Trophoblast cell (in vitro differentiated cells and primary cell): Measurements from ENCODE around the gene ACTG1.

ENCODE experiments used
- DNase-seq, 2 donors: peaks; one replicate each; pipeline ENCODE4 v3.0.0-alpha.2; 2016
- H2AFZ ChIP-seq: 2 replicates; pipeline ENCODE4 v1.6.1; 2013; ENCODE audit warnings: low read length, moderate library complexity, mild to moderate bottlenecking; ENCODE audit not compliant: insufficient read depth, poor library complexity
- H2AK5ac ChIP-seq: 2 replicates; pipeline ENCODE4 v1.6.1; 2013; ENCODE audit warnings: mild to moderate bottlenecking, low read length
- H2BK120ac ChIP-seq: 2 replicates; pipeline ENCODE4 v1.6.1; 2013; ENCODE audit warnings: low read length, mild to moderate bottlenecking, moderate library complexity; ENCODE audit not compliant: insufficient read depth, poor library complexity
- H2BK12ac ChIP-seq: 2 replicates; pipeline ENCODE4 v1.6.1; 2013; ENCODE audit warnings: mild to moderate bottlenecking, low read length, moderate library complexity
- H2BK5ac ChIP-seq: 2 replicates; pipeline ENCODE4 v1.6.1; 2013; ENCODE audit warnings: low read length, low read depth, moderate library complexity, mild to moderate bottlenecking; ENCODE audit not compliant: poor library complexity
- H3K14ac ChIP-seq: 2 replicates; pipeline ENCODE4 v1.6.1; 2013; ENCODE audit warnings: mild to moderate bottlenecking, low read length
- H3K18ac ChIP-seq: 2 replicates; pipeline ENCODE4 v1.6.1; 2013; ENCODE audit warnings: mild to moderate bottlenecking, low read length
- H3K23ac ChIP-seq: 2 replicates; pipeline ENCODE4 v1.6.1; 2013; ENCODE audit warnings: low read length
- H3K27ac ChIP-seq: 2 replicates; pipeline ENCODE4 v1.5.1; 2013; ENCODE audit warnings: low read depth, mild to moderate bottlenecking, inconsistent platforms, low read length, moderate library complexity
- H3K27me3 ChIP-seq: 2 replicates; pipeline ENCODE4 v1.6.1; 2013; ENCODE audit warnings: inconsistent platforms, mild to moderate bottlenecking, low read length, moderate library complexity; ENCODE audit not compliant: insufficient read depth
- H3K36me3 ChIP-seq, 2 experiments: 1 replicate in 1 of 2; 2 replicates in 1 of 2; pipeline ENCODE4 v1.6.1; 2013; ENCODE audit warnings: low read length in 2 of 2, mild to moderate bottlenecking in 2 of 2, moderate library complexity in 1 of 2; ENCODE audit not compliant: insufficient read depth in 2 of 2, control insufficient read depth in 1 of 2
- H3K4ac ChIP-seq: 2 replicates; pipeline ENCODE4 v1.6.1; 2013; ENCODE audit warnings: low read depth, mild to moderate bottlenecking, low read length, moderate library complexity
- H3K4me1 ChIP-seq, 2 experiments: 1 replicate in 1 of 2; 2 replicates in 1 of 2; pipeline ENCODE4 v1.6.1; 2013; ENCODE audit warnings: low read length in 2 of 2, mild to moderate bottlenecking in 2 of 2, moderate library complexity in 1 of 2; ENCODE audit not compliant: insufficient read depth in 2 of 2, control insufficient read depth in 1 of 2
- H3K4me2 ChIP-seq: 2 replicates; pipeline ENCODE4 v1.6.1; 2013; ENCODE audit warnings: inconsistent platforms, mild to moderate bottlenecking, low read length, moderate library complexity
- H3K4me3 ChIP-seq: 2 replicates; pipeline ENCODE4 v1.5.1; 2013; ENCODE audit warnings: mild to moderate bottlenecking, low read depth, low read length, inconsistent platforms
- H3K79me1 ChIP-seq: one replicate; pipeline ENCODE4 v1.6.1; 2013; ENCODE audit warnings: low read length
- H3K79me2 ChIP-seq: 2 replicates; pipeline ENCODE4 v1.6.1; 2013; ENCODE audit warnings: low read length, mild to moderate bottlenecking; ENCODE audit not compliant: control insufficient read depth, insufficient read depth, poor library complexity
- H3K9ac ChIP-seq: 2 replicates; pipeline ENCODE4 v1.6.1; 2013; ENCODE audit warnings: mild to moderate bottlenecking, low read length
- H3K9me3 ChIP-seq: 2 replicates; pipeline ENCODE4 v1.6.1; 2013; ENCODE audit warnings: low read depth, mild to moderate bottlenecking, control low read depth, inconsistent platforms, low read length; ENCODE audit not compliant: insufficient read depth
- H4K12ac ChIP-seq: 2 replicates; pipeline ENCODE4 v1.6.1; 2013; ENCODE audit warnings: low read depth, mild to moderate bottlenecking, low read length, moderate library complexity
- H4K8ac ChIP-seq: 2 replicates; pipeline ENCODE4 v1.6.1; 2013; ENCODE audit warnings: low read depth, mild to moderate bottlenecking, low read length, moderate library complexity
- H4K91ac ChIP-seq: one replicate; pipeline ENCODE4 v1.6.1; 2013; ENCODE audit warnings: low read depth, mild to moderate bottlenecking, low read length, moderate library complexity
- WGBS: extraction: QIAGEN DNeasy Blood & Tissue Kit; methylation state at CpG from one replicate; pipeline ENCODE4 v1.1.7; 2013; ENCODE audit warnings: missing lambda C conversion rate; ENCODE audit not compliant: insufficient read length, insufficient coverage; ENCODE audit errors: extremely low coverage; 5-methylcytosine and 5-hydroxymethylcytosine counted together

Gene ACTG1

DNA sequence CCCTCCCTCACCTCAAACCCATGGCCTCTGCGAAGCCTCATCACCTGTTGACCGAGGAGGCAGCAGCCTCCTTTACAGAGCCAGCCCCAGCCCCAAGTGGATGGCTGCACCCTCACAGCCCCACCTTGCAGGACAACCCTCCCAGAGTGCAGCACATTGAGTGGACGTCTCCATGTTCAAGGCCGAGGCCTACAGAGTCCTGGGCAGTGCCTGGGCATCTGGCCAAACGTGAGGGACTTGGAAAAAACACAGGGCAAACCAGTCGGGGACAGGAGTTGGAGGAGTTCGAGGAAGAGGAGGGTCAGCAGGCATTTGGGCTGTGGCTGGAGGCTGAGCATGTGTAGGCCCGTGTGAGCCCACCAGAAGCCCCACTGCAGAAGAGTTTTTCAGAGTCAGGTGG, 39.6 kb downstream of the ACTG1 start:
- no peak for DNase-seq
- Histone ChIP-seq H3K27ac (no peak overlapping the region), H2AK5ac (no peak overlapping the region), H4K12ac (no peak overlapping the region), H4K91ac (no peak overlapping the region), H3K4ac (no peak overlapping the region), H3K14ac (no peak overlapping the region), H3K18ac (no peak overlapping the region), H2BK120ac (no peak overlapping the region), H3K36me3 (no peaks in the 10 kb centered on the region), H3K4me1 (peaks cover 0 to 3% of the 10 kb centered on the region in 2 experiments), H3K9me3 (peaks cover 9% of the 10 kb centered on the region), H3K23ac (no peak overlapping the region), H3K27me3 (no peaks in the 10 kb centered on the region), H4K8ac (no peak overlapping the region), H2AFZ (no peak overlapping the region), H3K79me1 (no peaks in the 10 kb centered on the region), H2BK5ac (no peak overlapping the region), H2BK12ac (no peak overlapping the region), H3K9ac (no peak overlapping the region), H3K4me3 (no peak overlapping the region), H3K4me2 (no peak overlapping the region), H3K79me2 (no peaks in the 10 kb centered on the region)
- WGBS: no CpG with 5 or more reads among the region's 8 CpGs

DNA sequence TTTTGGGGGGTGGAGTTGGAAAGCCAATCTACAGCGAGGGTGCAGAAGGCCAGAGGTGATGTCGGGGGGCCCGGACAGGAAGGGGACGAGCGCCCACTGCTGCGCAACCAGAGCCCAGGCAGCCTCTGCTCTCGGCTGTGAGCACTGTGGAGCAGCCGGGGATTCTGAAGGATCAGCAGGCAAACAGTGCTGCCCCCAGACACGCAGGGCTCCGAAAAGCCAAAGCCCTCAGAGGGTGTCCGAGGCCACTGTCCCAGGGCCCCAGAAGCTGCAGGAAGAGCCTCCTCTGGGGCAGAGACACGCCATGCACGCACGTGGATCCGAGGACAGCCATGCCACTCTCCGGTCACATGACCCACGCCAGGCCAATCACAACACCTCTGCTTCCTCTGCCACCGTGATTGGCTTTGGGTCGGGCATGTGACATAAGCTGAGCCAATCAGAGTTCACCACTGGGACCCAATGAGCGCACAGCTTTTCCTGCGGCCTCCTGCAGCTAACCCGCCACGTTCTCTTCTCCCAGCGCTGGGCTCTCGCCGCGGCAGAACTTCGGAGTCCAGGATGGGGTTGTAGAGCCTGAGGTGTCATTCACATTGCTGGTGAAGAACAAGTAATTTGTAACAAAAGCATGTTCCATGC, 40.7 kb downstream of the ACTG1 start:
- Histone ChIP-seq H2BK120ac (no peak overlapping the region), H4K12ac (no peak overlapping the region), H3K4me3 (no peak overlapping the region), H2BK5ac (no peak overlapping the region), H3K36me3 (no peaks in the 10 kb centered on the region), H3K27me3 (no peaks in the 10 kb centered on the region), H3K4ac (no peak overlapping the region), H3K79me2 (no peaks in the 10 kb centered on the region), H3K4me2 (no peak overlapping the region), H3K79me1 (no peaks in the 10 kb centered on the region), H4K91ac (no peak overlapping the region), H3K9ac (no peak overlapping the region), H4K8ac (no peak overlapping the region), H2AFZ (no peak overlapping the region), H3K27ac (no peak overlapping the region), H3K4me1 (peaks cover 3 to 6% of the 10 kb centered on the region in 2 experiments), H2AK5ac (no peak overlapping the region), H3K23ac (no peak overlapping the region), H2BK12ac (no peak overlapping the region), H3K18ac (no peak overlapping the region), H3K9me3 (peaks cover 9% of the 10 kb centered on the region), H3K14ac (no peak overlapping the region)
- DNase-seq: no peak
- WGBS: no CpG with 5 or more reads among the region's 28 CpGs

DNA sequence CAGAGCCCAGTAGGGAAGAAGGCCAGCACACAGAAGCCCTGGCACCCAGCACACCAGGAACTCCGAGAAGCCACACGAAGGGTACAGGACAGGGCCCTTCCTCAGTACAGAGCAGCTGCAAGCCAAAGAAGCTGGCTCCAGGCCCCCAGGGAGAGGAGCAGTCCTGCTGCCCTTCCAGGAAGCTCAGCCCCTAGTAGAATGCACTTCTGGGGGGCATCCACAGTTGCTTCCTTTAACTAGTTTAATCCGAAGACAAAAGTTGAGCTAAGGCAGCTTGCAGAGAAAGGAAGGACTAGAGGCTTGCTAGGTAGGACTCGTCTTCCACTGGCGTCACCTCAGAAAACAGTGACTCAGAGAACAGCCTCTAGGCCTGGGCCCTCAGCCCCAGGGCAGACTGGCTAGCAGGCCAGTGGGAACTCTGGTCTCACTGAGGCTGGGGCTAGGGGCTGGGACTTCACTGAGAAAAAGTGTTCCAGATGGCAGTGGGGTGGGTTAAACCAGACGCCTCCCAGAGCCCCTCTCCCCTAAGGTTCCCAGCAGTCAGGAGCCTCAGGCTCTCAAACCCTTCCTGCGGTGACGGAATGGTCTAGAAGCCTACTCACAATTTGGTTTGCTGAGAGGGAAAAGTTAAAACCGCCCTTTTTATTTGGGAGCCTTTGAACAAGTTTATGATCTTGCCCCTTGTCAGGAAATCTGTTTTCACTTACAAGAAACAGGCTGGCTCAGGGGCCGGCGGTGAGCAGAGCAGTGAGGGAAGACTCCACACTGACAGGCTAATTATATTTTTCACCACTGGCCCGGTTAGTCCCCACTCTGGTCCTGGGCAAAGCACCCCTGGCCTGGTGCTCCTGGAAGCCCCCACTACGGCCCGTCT, 41.4 kb downstream of the ACTG1 start:
- no peak overlapping the region for H4K12ac ChIP-seq
- H2BK12ac ChIP-seq: no peak overlapping the region
- peaks cover 7 to 12% of the 10 kb centered on the region in 2 experiments for H3K4me1 ChIP-seq
- no peak overlapping the region for H3K4me3 ChIP-seq
- H3K23ac ChIP-seq: no peak overlapping the region
- no peak overlapping the region for H2AFZ ChIP-seq
- H3K36me3 ChIP-seq: no peaks in the 10 kb centered on the region
- no peak overlapping the region for H4K91ac ChIP-seq
- H3K9ac ChIP-seq: no peak overlapping the region
- H2BK120ac ChIP-seq: no peak overlapping the region
- no peak overlapping the region for H3K18ac ChIP-seq
- H3K4ac ChIP-seq: no peak overlapping the region
- H3K14ac ChIP-seq: no peak overlapping the region
- DNase-seq: peak in 1 of 2 donors; percentile 37
- WGBS: no CpG with 5 or more reads among the region's 14 CpGs
- no peaks in the 10 kb centered on the region for H3K27me3 ChIP-seq
- H2AK5ac ChIP-seq: no peak overlapping the region
- no peaks in the 10 kb centered on the region for H3K79me2 ChIP-seq
- H4K8ac ChIP-seq: no peak overlapping the region
- H3K27ac ChIP-seq: no peak overlapping the region
- no peak overlapping the region for H3K4me2 ChIP-seq
- peaks cover 7% of the 10 kb centered on the region for H3K9me3 ChIP-seq
- no peak overlapping the region for H2BK5ac ChIP-seq
- H3K79me1 ChIP-seq: no peaks in the 10 kb centered on the region

DNA sequence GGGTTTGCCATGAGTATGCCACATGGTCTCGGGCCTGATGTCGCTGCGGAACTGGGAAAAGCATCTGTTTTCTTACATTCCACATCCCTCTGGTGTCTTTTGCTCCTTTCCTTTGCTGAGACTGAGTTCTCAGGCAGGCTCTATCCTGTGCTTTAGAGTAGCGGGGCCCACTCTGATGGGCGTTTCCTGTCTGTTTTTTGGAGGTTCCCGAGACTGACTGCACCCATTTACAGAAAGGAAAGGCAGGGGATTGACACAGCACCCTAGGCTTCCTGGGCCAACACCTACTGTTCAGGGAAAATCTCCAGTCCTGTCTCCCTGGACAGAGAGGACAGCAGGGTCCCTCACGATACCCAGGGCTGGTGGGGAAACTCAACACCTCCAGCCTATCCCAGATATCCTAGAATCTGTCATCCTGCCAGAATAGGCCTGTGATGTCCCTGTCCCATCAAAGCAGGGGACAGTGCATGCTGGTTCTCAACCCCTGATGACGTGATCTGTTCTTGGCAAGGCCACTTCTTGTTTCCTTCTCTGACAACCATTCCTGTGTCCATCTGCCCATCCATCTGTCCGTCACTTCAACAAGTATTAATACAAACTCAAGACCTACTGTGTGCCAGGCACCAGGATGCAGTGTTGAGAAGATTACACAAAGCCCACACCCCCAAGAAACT, 42.2 kb downstream of the ACTG1 start:
- Histone ChIP-seq H2BK12ac (no peak overlapping the region), H4K8ac (no peak overlapping the region), H2AFZ (no peak overlapping the region), H3K79me1 (no peaks in the 10 kb centered on the region), H3K79me2 (no peaks in the 10 kb centered on the region), H3K18ac (no peak overlapping the region), H4K12ac (no peak overlapping the region), H4K91ac (no peak overlapping the region), H3K14ac (no peak overlapping the region), H2BK5ac (no peak overlapping the region), H3K27ac (no peak overlapping the region), H3K4me1 (peaks cover 7 to 12% of the 10 kb centered on the region in 2 experiments), H3K9me3 (peaks cover 7% of the 10 kb centered on the region), H2BK120ac (no peak overlapping the region), H3K36me3 (no peaks in the 10 kb centered on the region), H3K4me3 (no peak overlapping the region), H3K9ac (no peak overlapping the region), H3K23ac (no peak overlapping the region), H2AK5ac (no peak overlapping the region), H3K4me2 (no peak overlapping the region), H3K27me3 (no peaks in the 10 kb centered on the region), H3K4ac (no peak overlapping the region)
- WGBS: no CpG with 5 or more reads among the region's 9 CpGs
- DNase-seq: no peak
